H9 (cell line): Measurements from ENCODE around the gene INTS6. TPM values are rescaled to one million over a fixed set of nuclear protein-coding genes. Genes with fewer than 3 reads are reported as not detected.

Experiments used
- DNase-seq: peaks from one replicate; pipeline ENCODE4 v3.0.0-alpha.2; 2017
- H2AFZ ChIP-seq: one replicate; pipeline ENCODE4 v1.6.1; 2013; ENCODE audit warnings: mild to moderate bottlenecking, low read length, control low read depth, moderate library complexity
- H2AK5ac ChIP-seq: 2 replicates; pipeline ENCODE4 v1.6.1; 2013; ENCODE audit warnings: low read length, control low read depth, mixed read lengths; ENCODE audit not compliant: insufficient read length
- H2BK120ac ChIP-seq: one replicate; pipeline ENCODE4 v1.6.1; 2013; ENCODE audit warnings: low read depth, mild to moderate bottlenecking, low read length, control low read depth, inconsistent platforms; ENCODE audit not compliant: poor library complexity, severe bottlenecking
- H2BK12ac ChIP-seq: 2 replicates; pipeline ENCODE4 v1.6.1; 2013; ENCODE audit warnings: low read length, control low read depth, mixed read lengths, low read depth; ENCODE audit not compliant: insufficient read length
- H2BK15ac ChIP-seq: 2 replicates; pipeline ENCODE4 v1.6.1; 2013; ENCODE audit warnings: low read depth, low read length, control low read depth
- H2BK20ac ChIP-seq: one replicate; pipeline ENCODE4 v1.6.1; 2013; ENCODE audit warnings: low read depth, mild to moderate bottlenecking, low read length, control low read depth, inconsistent platforms; ENCODE audit not compliant: poor library complexity, severe bottlenecking
- H2BK5ac ChIP-seq: 2 replicates; pipeline ENCODE4 v1.6.1; 2013; ENCODE audit warnings: low read length, control low read depth, mixed read lengths; ENCODE audit not compliant: insufficient read length
- H3K14ac ChIP-seq: 2 replicates; pipeline ENCODE4 v1.6.1; 2013; ENCODE audit warnings: low read length, control low read depth; ENCODE audit not compliant: insufficient read depth
- H3K18ac ChIP-seq: 2 replicates; pipeline ENCODE4 v1.6.1; 2013; ENCODE audit warnings: low read depth, mild to moderate bottlenecking, mixed read lengths, low read length, control low read depth; ENCODE audit not compliant: insufficient read length
- H3K23ac ChIP-seq: 2 replicates; pipeline ENCODE4 v1.6.1; 2013; ENCODE audit warnings: low read length, control low read depth, mixed read lengths, low read depth; ENCODE audit not compliant: insufficient read length
- H3K23me2 ChIP-seq: 2 replicates; pipeline ENCODE4 v1.6.1; 2013; ENCODE audit warnings: low read depth, mild to moderate bottlenecking, mixed read lengths, low read length, control low read depth; ENCODE audit not compliant: insufficient read length, poor library complexity, severe bottlenecking
- H3K27ac ChIP-seq: 2 replicates; pipeline ENCODE4 v1.5.1; 2013; ENCODE audit warnings: low read length, control low read depth, mixed read lengths, low read depth; ENCODE audit not compliant: insufficient read length
- H3K27me3 ChIP-seq: 2 replicates; pipeline ENCODE4 v1.6.1; 2013; ENCODE audit warnings: low read length, control low read depth, inconsistent platforms; ENCODE audit not compliant: insufficient read depth
- H3K4ac ChIP-seq: 2 replicates; pipeline ENCODE4 v1.6.1; 2013; ENCODE audit warnings: low read depth, mild to moderate bottlenecking, control low read depth, inconsistent platforms, low read length, moderate library complexity
- H3K4me1 ChIP-seq: 2 replicates; pipeline ENCODE4 v1.6.1; 2013; ENCODE audit warnings: low read length, control low read depth, inconsistent platforms; ENCODE audit not compliant: insufficient read depth
- H3K4me2 ChIP-seq: 2 replicates; pipeline ENCODE4 v1.6.1; 2013; ENCODE audit warnings: low read length, control low read depth, mixed read lengths; ENCODE audit not compliant: insufficient read length, insufficient read depth
- H3K56ac ChIP-seq: 2 replicates; pipeline ENCODE4 v1.6.1; 2013; ENCODE audit warnings: low read depth, mild to moderate bottlenecking, mixed read lengths, low read length, control low read depth; ENCODE audit not compliant: insufficient read length
- H3K79me1 ChIP-seq: 2 replicates; pipeline ENCODE4 v1.6.1; 2013; ENCODE audit warnings: low read depth, mild to moderate bottlenecking, moderate library complexity, low read length, control low read depth, inconsistent platforms; ENCODE audit not compliant: insufficient read depth, poor library complexity, severe bottlenecking
- H3K79me2 ChIP-seq: 2 replicates; pipeline ENCODE4 v1.6.1; 2013; ENCODE audit warnings: low read length, control low read depth, inconsistent platforms; ENCODE audit not compliant: insufficient read depth
- H3K9ac ChIP-seq: 2 replicates; pipeline ENCODE4 v1.6.1; 2013; ENCODE audit warnings: low read length, control low read depth, mixed read lengths; ENCODE audit not compliant: insufficient read length; ENCODE audit errors: extremely low read depth
- H3K9me3 ChIP-seq: one replicate; pipeline ENCODE4 v1.6.1; 2013; ENCODE audit warnings: low read depth, low read length, inconsistent platforms; ENCODE audit not compliant: control insufficient read depth
- H3T11ph ChIP-seq: one replicate; pipeline ENCODE4 v1.6.1; 2013; ENCODE audit warnings: mild to moderate bottlenecking, low read length, control low read depth, inconsistent platforms
- H4K20me1 ChIP-seq: one replicate; pipeline ENCODE4 v1.6.1; 2013; ENCODE audit not compliant: control insufficient read depth, insufficient read length, insufficient read depth
- H4K5ac ChIP-seq: 2 replicates; pipeline ENCODE4 v1.6.1; 2013; ENCODE audit warnings: low read depth, mild to moderate bottlenecking, mixed read lengths, low read length, control low read depth; ENCODE audit not compliant: insufficient read length
- H4K8ac ChIP-seq: replicated peaks from 2 replicates; pipeline ENCODE4 v1.6.1; 2013; ENCODE audit warnings: low read length, control low read depth, mixed read lengths, low read depth; ENCODE audit not compliant: insufficient read length
- H4K91ac ChIP-seq: 2 replicates; pipeline ENCODE4 v1.6.1; 2013; ENCODE audit warnings: low read depth, mild to moderate bottlenecking, moderate library complexity, mixed read lengths, low read length, control low read depth; ENCODE audit not compliant: insufficient read length
- H3K27ac Mint-ChIP-seq, 3 experiments: 2 replicates in 2 of 3; 3 replicates in 1 of 3; pipeline ENCODE4 v1.8.0; 2020 to 2021; ENCODE audit warnings: mixed read lengths in 3 of 3, mild to moderate bottlenecking in 1 of 3, moderate library complexity in 1 of 3
- H3K27me3 Mint-ChIP-seq: 2 replicates; pipeline ENCODE4 v1.8.0; 2021; ENCODE audit warnings: low read depth, mild to moderate bottlenecking, moderate library complexity, mixed read lengths
- H3K36me3 Mint-ChIP-seq, 3 experiments: 2 replicates in 2 of 3; 3 replicates in 1 of 3; pipeline ENCODE4 v1.8.0; 2020 to 2021; ENCODE audit warnings: low read depth in 3 of 3, mixed read lengths in 3 of 3; ENCODE audit not compliant: insufficient read depth in 1 of 3
- H3K4me1 Mint-ChIP-seq, 2 experiments: 2 replicates each; pipeline ENCODE4 v1.8.0; 2020; ENCODE audit warnings: mixed read lengths in 2 of 2
- H3K4me3 Mint-ChIP-seq, 2 experiments: 2 replicates in 1 of 2; 3 replicates in 1 of 2; pipeline ENCODE4 v1.8.0; 2020 to 2021; ENCODE audit warnings: mild to moderate bottlenecking in 2 of 2, mixed read lengths in 2 of 2, moderate library complexity in 1 of 2
- H3K9me3 Mint-ChIP-seq, 2 experiments: 2 replicates in 1 of 2; 3 replicates in 1 of 2; pipeline ENCODE4 v1.8.0; 2020; ENCODE audit warnings: mild to moderate bottlenecking in 2 of 2, mixed read lengths in 2 of 2, moderate library complexity in 1 of 2
- CTCF ChIP-seq: fragments of 200-600 bp; sonication (generic); conservative IDR thresholded peaks from 3 replicates; pipeline ENCODE4 v1.8.0; 2021; ENCODE audit warnings: antibody characterized with exemption, mild to moderate bottlenecking
- WGBS: extraction: QIAGEN DNeasy Blood & Tissue Kit; methylation state at CpG from one replicate; pipeline ENCODE4 v1.1.7; 2013; ENCODE audit warnings: missing lambda C conversion rate, low lambda C conversion rate, mixed read lengths; ENCODE audit not compliant: insufficient read length; ENCODE audit errors: extremely low coverage; 5-methylcytosine and 5-hydroxymethylcytosine counted together
- total RNA-seq: library from RNA; stranded (reverse); gene quantifications from 2 replicates; pipeline ENCODE4 v1.2.1, GENCODE V29; 2021

The INTS6 gene
- total RNA-seq, 1 experiment from 2014 or later: 61.2 TPM

- no peak for TF ChIP-seq CTCF
- Histone ChIP-seq H2BK15ac (no peak overlapping the region), H2BK20ac (no peak overlapping the region), H3K18ac (peak overlapping the region; percentile 81), H3T11ph (no peak overlapping the region), H2BK12ac (no peak overlapping the region), H3K23me2 (peaks cover 5% of the 10 kb centered on the region), H4K5ac (no peak overlapping the region), H3K9ac (peak overlapping the region; percentile 86), H4K8ac (no peak overlapping the region), H3K56ac (no peak overlapping the region), H3K23ac (no peak overlapping the region), H3K27ac (peak overlapping the region; percentile 14), H3K4me2 (peak overlapping the region; percentile 65), H3K4me1 (peaks cover 2% of the 10 kb centered on the region; the same call in 1 of the 2 replicates), H3K4ac (no peak overlapping the region), H2AFZ (no peak overlapping the region), H2BK120ac (no peak overlapping the region), H3K79me2 (no peaks in the 10 kb centered on the region), H3K9me3 (peaks cover 13% of the 10 kb centered on the region), H2AK5ac (no peak overlapping the region), H4K91ac (no peak overlapping the region), H2BK5ac (no peak overlapping the region), H3K14ac (peak overlapping the region; percentile 77), H3K27me3 (no peaks in the 10 kb centered on the region), H3K79me1 (no peaks in the 10 kb centered on the region), H4K20me1 (no peaks in the 10 kb centered on the region)
- Mint-ChIP-seq H3K27me3 (no peaks in the 10 kb centered on the region), H3K9me3 (peaks cover 8 to 10% of the 10 kb centered on the region in 2 experiments; a peak in 4 of 5 replicates), H3K4me3 (peak overlapping the region; percentile 87 to 88), H3K4me1 (peaks cover 20 to 30% of the 10 kb centered on the region in 2 experiments), H3K36me3 (peaks cover 17 to 51% (median 44%) of the 10 kb centered on the region in 3 experiments), H3K27ac (peak overlapping the region; percentile 98 to 99 (median 98))
- no peak for DNase-seq
- WGBS: no CpG with 5 or more reads among the region's 80 CpGs
Observed at GRCh38 chr13:51453207-51453958, 547 bp upstream of the INTS6 start.
